Sciatic nerve (tissue), 2 donors: Measurements from ENCODE around the gene CLECL1. TPM values are rescaled to one million over a fixed set of nuclear protein-coding genes. Genes with fewer than 3 reads are reported as not detected.
"Not testable (repeated sequence)": the region's sequence is repeated elsewhere in the genome, so short reads cannot be mapped to it uniquely, and the experiment has no call there.

Source experiments
- ATAC-seq: fragments of 200-7000 bp; cut with Tn5 transposase; one replicate; pipeline ENCODE4 v1.9.1; 2020; ENCODE audit warnings: mild to moderate bottlenecking, moderate library complexity
- DNase-seq: peaks from one replicate; pipeline ENCODE4 v3.0.0-alpha.2; 2020; ENCODE audit warnings: low spot score
- intact Hi-C: fragments of 100-400 bp; cut with DNase I; formaldehyde crosslinking; loops from one replicate; pipeline ENCODE4 v1.14.2; 2022
- total RNA-seq: library from RNA; stranded (reverse); fragmentation: NEBNext Ultra II Directional; extraction: Animal tissue kit (Norgen Biotek cat#: 25700); gene quantifications from one replicate; pipeline ENCODE4 v1.2.1, GENCODE V29; 2021
- donor health status: DM: no; HTN: no; CAD: no.
- donor health status: DM: no; HTN: no; CAD: no.

The CLECL1 gene
- total RNA-seq, 1 donor from 2014 or later = 1.1 TPM

DNA sequence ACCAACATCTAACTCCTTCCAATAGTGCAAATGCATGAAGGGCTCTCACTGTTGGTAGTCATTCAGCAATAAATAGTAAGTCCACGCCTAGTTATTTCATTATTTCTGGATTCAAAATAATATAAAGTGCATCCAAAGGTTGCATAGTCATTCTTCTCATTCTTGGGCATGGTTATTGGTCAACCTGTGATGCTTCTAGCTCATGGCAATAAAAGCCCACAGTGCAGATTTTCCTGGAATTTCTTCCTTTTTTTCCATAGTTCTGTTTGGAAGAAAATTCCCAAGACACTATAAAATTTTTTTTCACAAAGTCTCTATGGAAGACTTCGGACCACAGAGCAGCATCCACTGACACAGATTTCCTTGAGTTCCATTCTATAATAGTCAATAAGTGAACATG lies 20.2 kb upstream of the CLECL1 start:
- intact Hi-C loops = no loop called here
- DNase-seq (no peak), ATAC-seq (no peak)

DNA sequence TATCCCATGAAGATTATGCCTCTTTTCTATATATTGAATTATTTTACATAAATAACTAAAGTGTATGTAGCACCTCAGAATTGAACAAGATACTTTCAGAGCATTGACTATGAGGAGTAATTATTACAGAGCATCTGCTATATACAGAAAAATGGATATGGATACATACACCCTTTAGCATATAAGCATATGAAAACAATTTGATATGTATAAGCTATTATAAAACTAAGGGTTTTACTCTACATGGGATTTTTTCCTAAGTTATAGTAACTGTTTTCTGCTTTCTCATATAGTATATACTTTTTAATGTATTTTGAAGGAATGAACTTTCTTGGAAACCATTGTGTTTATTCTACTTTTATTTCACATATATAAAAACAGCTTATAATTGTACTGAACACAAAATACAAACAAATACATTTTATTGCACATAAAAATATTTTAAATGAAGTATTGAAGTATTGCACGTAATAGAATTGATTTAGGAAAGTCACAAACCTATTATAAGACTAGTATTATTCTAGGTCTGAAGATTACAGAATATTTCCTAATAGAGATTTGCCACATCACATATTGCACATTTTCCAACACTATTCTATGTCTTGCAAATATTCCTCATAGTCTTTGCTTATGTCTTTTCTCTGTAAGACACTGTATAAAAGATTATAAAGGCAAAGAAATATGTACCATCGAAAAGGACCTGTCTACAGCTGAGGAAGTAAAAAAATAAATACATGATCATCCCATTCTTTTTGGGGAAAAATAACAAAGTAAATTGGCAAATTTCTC lies 19.4 kb upstream of the CLECL1 start:
- intact Hi-C loops = no loop called here
- DNase-seq (no peak), ATAC-seq (no peak)

DNA sequence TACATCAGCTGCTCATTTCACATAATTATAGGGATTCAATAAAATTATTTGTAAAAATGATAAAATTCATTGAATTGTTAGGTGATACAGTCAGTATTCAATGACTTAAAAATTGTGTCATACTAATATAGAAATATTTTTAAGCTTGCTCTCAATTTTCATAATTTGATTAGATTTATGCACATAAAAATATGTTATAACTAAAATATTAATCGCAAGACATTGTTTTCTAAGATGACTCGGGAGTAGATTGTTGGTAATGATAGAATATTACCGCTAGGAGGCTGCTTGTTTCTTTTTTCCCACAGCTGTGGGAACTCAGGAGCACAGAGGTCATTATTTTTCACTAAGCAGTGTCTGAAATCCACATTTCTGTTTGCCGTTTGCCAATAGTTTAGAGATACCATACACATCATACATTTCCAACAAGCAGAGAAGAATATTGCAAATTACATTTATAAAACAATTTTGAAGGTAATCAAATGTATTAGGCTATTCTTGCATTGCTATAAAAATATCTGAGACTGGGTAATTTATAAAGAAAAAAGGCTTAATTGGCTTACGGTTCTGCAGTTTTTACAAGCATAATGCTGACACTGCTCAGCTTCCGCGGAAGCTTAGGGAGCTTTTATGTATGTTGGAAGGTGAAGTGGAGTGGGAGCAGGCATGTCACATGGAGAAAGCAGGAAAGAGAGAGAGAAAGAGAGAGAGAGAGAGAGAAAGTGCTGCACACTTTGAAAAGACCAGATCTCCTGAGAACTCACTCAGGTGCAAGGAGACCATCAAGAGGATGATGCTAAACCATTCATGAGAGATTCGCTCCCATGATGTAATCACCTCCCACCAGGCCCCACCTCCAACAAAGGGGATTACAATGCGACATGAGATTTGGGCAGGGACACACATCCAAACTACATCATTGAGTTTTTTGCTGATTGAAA lies 18.6 kb upstream of the CLECL1 start:
- intact Hi-C loops = no loop called here
- DNase-seq = no peak
- ATAC-seq = peak; percentile 71

DNA sequence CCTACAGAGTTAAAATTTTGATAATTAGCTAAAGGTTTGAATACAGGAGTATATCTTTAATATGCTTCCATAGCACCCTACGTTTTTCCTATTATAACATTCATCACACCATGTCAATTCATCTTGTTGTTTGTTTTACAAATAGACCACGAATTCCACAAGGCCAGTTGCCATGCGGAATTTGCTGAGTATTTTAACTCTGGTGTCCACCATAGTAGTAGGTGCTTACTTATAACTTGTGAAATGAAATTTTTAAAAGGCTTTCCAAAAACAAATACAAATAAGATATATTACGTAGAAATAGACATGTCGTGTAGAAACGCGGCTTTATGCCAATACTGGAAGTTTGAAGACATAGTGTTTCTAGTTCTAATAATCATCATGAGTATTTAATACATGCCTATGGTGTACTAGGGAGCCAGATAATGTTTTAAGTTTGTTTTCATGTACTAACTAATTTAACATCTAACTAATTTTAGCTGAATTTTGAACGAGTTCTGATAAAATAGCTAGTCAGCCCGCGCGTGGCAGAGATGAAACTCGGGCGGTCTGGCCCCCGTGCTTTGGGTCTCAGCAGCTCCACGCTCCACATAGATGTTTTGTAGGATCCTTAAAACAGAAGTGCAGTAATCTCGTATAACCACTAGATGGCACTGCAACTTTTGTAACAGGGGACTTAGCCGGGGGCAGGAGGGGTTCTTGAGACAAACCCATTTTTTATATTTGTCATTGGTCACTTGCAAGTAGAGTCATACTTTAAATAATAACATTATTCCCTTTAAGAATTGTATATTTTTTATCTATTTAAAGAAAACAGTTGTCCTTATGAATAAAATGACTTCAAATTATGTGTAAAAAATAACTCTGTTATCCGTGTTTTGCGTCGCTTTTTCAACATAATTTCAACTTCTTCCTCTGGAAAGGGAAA lies 17.6 kb upstream of the CLECL1 start:
- peak; percentile 90 for ATAC-seq
- DNase-seq = no peak
- intact Hi-C loops = no loop called here

DNA sequence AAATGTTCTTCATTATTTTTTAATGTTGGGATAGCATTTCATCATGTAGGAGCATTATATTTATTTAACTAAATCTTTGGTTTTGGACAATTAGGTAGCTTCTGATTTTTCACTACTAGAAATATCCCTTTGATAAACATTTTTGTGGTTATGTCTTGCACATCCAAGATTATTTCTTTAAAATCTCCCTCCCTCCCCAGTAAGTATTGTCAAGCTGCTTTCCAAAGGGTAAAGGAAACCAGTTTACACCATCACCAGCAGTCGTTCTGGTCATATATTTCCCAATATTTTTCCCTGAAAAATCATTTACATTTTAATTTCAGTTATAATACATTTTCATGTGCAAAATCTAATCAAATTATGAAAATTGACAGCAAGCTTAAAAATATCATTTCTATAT lies 16.7 kb upstream of the CLECL1 start:
- ATAC-seq (no peak), DNase-seq (no peak)
- intact Hi-C loops = no loop called here

DNA sequence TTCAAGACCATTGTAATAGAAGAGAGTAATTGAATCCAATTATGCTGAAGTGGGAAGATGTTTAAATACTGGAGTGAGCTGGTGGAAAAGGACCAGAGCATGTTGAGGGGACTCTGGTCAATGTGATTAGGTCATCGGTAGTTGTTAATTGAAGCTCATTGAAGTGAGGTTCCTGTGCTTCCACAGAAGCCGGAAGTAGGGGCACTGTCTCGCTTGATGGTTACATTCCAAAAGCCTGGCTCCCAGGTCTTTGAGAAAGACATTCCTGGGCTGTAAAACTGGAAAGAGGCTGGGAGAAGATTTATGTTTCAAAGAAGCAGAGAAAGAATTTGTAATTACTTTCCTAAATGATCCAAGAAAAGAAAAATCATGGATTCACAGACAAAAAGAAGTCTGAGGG lies 12.3 kb upstream of the CLECL1 start:
- ATAC-seq = no peak
- DNase-seq = no peak
- intact Hi-C loops = no loop called here

DNA sequence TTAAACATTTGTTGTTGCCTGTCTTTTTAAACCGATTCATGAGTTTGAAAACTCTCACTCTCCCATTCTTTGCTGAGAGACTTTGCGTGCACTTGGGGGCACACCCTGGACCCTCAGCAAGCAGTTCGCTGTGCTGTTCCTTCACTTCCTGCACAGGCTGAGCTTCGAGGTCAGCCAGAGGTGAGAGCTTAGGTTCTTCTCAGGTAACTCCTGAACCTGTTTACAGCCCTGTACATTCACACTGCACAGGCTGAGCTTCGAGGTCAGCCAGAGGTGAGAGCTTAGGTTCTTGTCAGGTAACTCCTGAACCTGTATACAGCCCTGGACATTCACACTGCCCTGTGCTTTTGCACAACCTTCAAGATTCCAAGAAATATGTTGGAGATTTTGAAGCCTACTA lies 9.8 kb upstream of the CLECL1 start:
- intact Hi-C loops = no loop called here
- no peak for DNase-seq
- no peak for ATAC-seq

DNA sequence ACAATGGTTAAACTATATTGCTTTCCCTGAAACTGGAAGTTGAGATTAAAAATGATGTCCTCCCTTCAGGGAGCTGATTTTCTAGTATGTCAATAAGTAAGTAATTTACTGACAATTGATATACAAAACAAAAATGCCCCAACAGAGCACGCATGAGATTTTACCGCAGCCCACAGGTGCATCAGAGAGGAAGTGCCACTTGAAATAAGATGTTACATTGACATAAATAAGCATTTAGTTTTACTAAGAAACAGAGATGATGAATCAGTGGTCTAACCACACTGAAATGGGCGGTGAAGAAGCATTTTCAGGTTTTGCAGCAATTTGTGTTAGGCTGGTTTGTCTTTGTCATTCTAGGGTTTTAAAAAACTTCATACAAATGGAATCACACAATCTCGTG lies 8.8 kb upstream of the CLECL1 start:
- DNase-seq = no peak
- intact Hi-C loops = no loop called here
- no peak for ATAC-seq

DNA sequence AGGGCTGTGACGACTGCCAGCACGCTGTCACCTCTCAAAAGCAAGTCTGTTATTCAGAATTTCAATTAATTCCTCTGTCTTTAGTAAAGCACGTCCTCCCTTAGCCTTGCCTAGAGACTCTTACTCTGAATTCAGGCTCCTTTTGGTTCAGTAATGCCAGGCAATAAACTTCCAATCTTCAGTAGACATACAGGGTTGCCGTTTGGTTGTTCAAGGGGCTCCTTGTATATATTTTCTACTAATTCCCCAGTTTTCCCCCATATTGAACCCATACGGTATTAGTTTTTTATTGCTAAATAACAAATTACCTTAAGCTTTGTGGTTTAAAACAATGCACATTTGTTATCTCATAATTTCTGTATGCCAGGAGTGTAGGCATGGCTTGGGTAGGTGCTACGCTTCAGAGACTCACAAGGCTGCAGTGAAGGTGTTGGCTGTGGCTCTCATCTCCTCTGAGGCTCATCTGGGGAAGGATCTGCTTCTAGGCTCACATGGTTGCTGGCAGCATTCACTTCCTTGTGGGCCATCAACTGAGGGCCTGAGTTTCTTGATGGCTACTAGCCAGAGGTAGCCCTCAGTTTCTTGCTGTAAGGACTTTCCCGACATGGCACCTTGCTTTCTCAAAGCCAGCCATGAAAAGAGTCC lies 7.3 kb upstream of the CLECL1 start:
- no peak for ATAC-seq
- intact Hi-C loops = no loop called here
- DNase-seq = no peak

DNA sequence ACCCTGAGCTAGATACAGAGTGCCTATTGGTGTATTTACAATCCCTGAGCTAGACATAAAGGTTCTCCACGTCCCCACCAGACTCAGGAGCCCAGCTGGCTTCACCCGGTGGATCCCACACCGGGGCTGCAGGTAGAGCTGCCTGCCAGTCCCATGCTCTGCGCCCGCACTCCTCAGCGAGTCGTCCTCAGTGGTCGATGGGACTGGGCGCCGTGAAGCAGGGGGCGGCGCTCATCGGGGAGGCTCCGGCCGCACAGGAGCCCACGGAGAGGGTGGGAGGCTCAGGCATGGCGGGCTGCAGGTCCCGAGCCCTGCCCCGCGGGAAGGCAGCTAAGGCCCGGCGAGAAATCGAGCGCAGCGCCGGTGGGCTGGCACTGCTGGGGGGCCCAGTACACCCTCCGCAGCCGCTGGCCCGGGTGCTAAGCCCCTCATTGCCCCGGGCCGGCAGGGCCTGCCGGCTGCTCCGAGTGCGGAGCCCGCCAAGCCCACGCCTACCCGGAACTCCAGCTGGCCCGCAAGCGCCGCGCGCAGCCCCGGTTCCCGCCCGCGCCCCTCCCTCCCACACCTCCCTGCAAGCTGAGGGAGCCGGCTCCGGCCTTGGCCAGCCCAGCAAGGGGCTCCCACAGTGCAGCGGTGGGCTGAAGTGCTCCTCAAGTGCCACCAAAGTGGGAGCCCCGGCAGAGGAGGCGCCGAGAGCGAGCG lies 6.7 kb upstream of the CLECL1 start:
- intact Hi-C loops = not testable (repeated sequence)

DNA sequence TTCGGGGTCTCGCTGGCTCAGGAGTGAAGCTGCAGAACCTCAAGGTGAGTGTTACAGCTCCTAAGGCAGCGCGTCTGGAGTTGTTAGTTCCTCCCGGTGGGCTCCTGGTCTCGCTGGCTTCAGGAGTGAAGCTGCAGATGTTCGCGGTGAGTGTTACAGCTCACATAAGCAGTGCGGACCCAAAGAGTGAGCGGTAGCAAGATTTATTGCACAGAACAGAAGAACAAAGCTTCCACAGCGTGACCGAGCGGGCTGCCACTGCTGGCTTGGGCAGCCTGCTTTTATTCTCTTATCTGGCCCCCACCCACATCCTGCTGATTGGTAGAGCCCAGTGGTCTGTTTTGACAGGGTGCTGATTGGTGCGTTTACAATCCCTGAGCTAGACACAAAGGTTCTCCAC lies 6.0 kb upstream of the CLECL1 start:
- DNase-seq, intact Hi-C loops, ATAC-seq: not testable (repeated sequence)

More for the DNA sequence above, 6.7 kb upstream of the CLECL1 start:
- DNase-seq, ATAC-seq: not testable (repeated sequence)

DNA sequence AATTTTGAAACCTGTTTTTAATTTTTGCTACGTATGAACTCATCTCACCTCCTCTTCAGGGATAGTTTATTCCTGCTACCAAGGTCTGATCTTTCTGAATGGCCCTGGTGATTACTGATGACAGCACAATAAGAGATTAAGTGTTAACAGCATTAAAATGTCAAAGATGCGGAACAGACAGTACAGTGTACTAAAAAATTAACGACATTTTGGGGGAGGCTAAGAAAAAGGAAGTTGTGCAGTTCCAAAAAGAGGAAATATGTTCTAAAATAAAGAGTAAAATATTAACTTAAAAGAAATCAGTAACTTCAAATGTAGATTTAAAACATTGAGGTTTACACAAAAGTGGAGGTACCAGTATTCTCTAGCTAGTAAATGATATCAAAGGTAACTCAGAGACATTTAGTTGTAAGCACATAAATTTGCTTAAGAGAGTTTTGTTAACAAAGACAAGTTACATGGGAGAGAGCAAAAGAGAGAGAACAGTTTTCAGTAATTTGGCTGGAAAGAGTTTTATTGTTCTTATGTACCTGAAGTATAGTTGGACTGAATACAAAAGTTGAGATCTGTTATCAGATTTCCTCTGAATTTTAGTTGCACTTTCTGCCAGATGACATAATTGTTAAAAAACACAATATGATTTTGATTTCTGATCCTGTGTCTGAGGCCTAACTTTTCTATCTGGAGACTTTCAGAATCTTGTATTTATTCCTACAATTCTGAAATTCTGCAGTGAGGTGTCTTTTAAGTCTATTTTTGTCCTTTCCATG lies 4.2 kb upstream of the CLECL1 start:
- DNase-seq (no peak), ATAC-seq (peak; percentile 49)
- intact Hi-C loops = no loop called here

DNA sequence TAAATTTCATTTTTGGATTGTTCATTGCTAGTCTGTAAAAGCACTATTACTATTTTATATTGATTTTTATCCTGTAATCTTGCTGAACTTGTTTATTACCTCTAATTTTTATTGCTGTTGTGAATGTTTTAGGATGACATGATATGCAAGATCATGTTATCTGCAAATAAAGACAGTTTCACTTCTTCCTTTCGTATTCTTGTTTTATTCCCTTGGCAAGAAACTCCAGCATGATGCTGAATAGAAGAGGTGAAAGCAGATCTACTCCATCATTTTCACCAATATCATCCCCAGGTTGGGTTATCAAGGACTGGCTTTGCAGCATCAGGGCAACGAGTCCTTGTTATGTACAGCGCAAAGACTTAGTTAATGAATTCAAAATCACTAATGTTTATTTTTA lies 2.7 kb upstream of the CLECL1 start:
- DNase-seq (no peak), ATAC-seq (no peak)
- intact Hi-C loops = no loop called here

DNA sequence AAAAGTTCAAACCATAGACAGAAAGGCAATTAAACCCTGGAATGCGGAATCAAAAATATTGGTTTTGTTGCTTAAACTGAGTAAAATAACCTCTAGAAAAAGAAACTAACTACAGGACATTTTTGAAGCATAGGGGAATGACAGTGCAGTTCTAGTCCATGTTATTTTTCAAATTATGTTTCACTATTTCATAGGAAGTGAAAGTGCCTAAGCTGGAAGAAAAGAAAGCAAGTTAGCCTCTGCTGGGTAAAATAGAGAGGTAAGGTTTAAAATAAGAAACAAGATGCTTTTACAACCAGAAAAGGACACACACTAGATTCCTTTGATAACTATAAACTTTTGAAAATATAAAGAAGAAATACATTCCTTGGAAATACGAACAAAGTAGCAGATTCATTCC lies 1.1 kb downstream of the CLECL1 start:
- ATAC-seq (peak; percentile 52), DNase-seq (no peak)
- intact Hi-C loops = no loop called here

DNA sequence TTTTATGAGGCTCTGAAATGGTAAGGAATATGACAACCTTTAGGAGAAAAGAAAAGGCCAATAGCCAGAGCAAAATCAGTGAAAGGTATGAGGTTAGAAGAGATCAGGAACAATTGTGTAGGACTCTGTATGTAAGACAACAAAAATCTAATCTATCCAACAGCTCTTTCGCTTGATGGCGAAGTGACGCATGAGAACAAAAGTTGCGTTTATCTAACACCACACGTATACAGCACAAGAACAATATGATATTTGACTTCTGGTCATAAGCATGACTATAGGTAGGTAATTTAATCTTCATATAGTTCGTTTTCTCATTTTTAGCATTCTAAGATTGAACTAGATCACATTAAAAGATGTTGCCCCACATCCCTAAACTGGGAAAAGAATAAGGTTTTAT lies 1.5 kb downstream of the CLECL1 start:
- no peak for ATAC-seq
- intact Hi-C loops = no loop called here
- no peak for DNase-seq

DNA sequence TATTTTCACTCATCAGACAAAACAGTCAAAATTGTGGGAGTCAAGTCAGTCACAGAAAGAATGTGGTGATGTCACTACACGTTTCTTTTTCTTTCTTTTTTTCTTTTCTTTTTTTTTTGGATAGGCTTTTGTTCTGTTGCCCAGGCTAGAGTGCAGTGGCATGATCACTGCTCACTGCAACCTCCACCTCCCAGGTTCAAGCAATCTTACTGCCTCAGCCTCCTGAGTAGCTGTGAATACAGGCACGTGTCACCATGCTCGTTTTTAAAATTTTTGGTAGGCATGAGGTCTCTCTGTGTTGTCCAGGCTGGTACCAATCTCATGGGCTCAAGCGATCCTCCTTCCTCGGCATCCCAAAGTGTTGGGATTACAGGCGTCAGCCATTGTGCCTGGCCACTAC lies 2.3 kb downstream of the CLECL1 start:
- ATAC-seq (no peak), DNase-seq (no peak)
- intact Hi-C loops = no loop called here

DNA sequence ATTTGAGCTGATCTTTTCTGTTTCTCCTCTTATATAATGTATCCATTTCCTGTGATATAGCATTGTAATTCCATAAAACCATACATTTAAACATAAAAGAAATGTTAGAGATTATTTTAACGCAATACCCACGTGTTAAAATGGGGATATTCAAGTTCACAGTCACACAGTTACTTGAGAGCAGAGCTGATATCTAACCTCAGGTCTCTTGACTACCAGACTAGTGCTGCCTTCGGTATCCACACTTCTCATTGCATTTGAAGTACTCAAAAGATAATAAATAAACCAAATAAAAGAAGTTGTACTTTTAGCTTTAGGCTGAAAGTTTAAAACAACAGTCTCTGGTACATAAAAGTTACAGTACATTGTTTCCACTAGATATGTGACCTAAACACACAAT lies 2.9 kb downstream of the CLECL1 start:
- intact Hi-C loops = no loop called here
- ATAC-seq = no peak
- no peak for DNase-seq
